Esophagus squamous epithelium (tissue), 4 donors: ENCODE measurements around the gene RNU4-1.

Experiments used
- CTCF ChIP-seq, 6 experiments: fragments of 450-650 bp in 4 of 6; fragments of 200-600 bp in 2 of 6; sonication (generic) in 2 of 6; IDR thresholded peaks; one replicate each; pipeline ENCODE4 v1.5.1; 2016 to 2019; ENCODE audit warnings: antibody characterized with exemption in 6 of 6, mild to moderate bottlenecking in 4 of 6, moderate library complexity in 4 of 6
- POLR2A ChIP-seq, 4 donors: fragments of 450-650 bp; IDR thresholded peaks; one replicate each; pipeline ENCODE4 v1.6.1; 2017; ENCODE audit warnings: antibody characterized with exemption in 4 of 4, mild to moderate bottlenecking in 4 of 4, moderate library complexity in 3 of 4

GRCh38 chr12:120261951-120262851 is 30.8 kb downstream of the RNU4-1 start:
- TF ChIP-seq CTCF (IDR thresholded peaks at IDR 0.05), result no peak
- no peak for TF ChIP-seq POLR2A (IDR thresholded peaks at IDR 0.05)
